ENCODE results near the gene OR2M2. TPM values are rescaled to one million over a fixed set of nuclear protein-coding genes. Genes with fewer than 3 reads are reported as not detected.

The OR2M2 gene
- total and polyA plus RNA-seq, 2 of the 4 experiments (the other 2 are of a cell fraction) = not detected

- ChIA-PET POLR2A (ENCODE audit: unreplicated experiment) (no interaction called here), CTCF (no interaction called here)
- Histone ChIP-seq H3K27me3 (ENCODE audit: control insufficient read depth, insufficient read depth, low read length) (no peaks in the 10 kb centered on the region), H2BK15ac (ENCODE audit: low read depth, low read length) (no peak overlapping the region), H3K14ac (replicated peaks; ENCODE audit: low read depth, low read length) (no peak overlapping the region), H4K20me1 (ENCODE audit: insufficient read depth, low read length) (no peaks in the 10 kb centered on the region), H3K18ac (ENCODE audit: low read depth, low read length) (no peak overlapping the region), H3K79me1 (ENCODE audit: low read depth in 1 of 2, low read length in 2 of 2) (no peaks in the 10 kb centered on the region), H2AK9ac (replicated peaks; ENCODE audit: low read depth, low read length, poor library complexity) (no peak overlapping the region), H3K4ac (ENCODE audit: low read depth, low read length) (no peak overlapping the region), H4K91ac (ENCODE audit: insufficient read depth, low read depth, low read length) (no peak overlapping the region), H2BK5ac (ENCODE audit: low read depth, low read length, poor library complexity, severe bottlenecking) (no peak overlapping the region), H3K23ac (ENCODE audit: low read depth, low read length) (no peak overlapping the region), H3K56ac (ENCODE audit: extremely low read depth, insufficient read depth, low read length) (no peak overlapping the region), H2BK20ac (ENCODE audit: low read depth, low read length) (no peak overlapping the region), H3K9me1 (ENCODE audit: insufficient read depth, low read length) (no peaks in the 10 kb centered on the region), H3K4me3 (ENCODE audit: insufficient read depth, low read depth, low read length) (no peak overlapping the region), H2BK120ac (ENCODE audit: low read depth, low read length) (no peak overlapping the region), H3K36me3 (ENCODE audit: control insufficient read depth, insufficient read depth, low read length) (no peaks in the 10 kb centered on the region), H4K8ac (ENCODE audit: low read depth in 2 of 2, low read length in 2 of 2) (no peak overlapping the region), H3K4me1 (ENCODE audit: control insufficient read depth, insufficient read depth, low read length) (no peaks in the 10 kb centered on the region), H3K9ac (ENCODE audit: low read depth, low read length) (no peak overlapping the region), H4K5ac (ENCODE audit: low read depth, low read length) (no peak overlapping the region), H3K27ac (ENCODE audit: insufficient read depth, low read length) (no peak overlapping the region), H3K9me3 (ENCODE audit: control insufficient read depth, insufficient read depth, low read length) (peaks cover 12% of the 10 kb centered on the region), H2AK5ac (ENCODE audit: low read depth, low read length) (no peak overlapping the region), H2AFZ (replicated peaks; ENCODE audit: low read length, poor library complexity) (no peak overlapping the region), H3K4me2 (ENCODE audit: low read depth, low read length) (no peak overlapping the region)
- TF ChIP-seq, protein P1, sequence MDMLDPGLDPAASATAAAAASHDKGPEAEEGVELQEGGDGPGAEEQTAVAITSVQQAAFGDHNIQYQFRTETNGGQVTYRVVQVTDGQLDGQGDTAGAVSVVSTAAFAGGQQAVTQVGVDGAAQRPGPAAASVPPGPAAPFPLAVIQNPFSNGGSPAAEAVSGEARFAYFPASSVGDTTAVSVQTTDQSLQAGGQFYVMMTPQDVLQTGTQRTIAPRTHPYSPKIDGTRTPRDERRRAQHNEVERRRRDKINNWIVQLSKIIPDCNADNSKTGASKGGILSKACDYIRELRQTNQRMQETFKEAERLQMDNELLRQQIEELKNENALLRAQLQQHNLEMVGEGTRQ (IDR thresholded peaks at IDR 0.05; ENCODE audit: low read depth, low read length) = no peak
- TF ChIP-seq CEBPB (IDR thresholded peaks at IDR 0.05; ENCODE audit: low read depth, low read length) (no peak), MAZ (IDR thresholded peaks at IDR 0.05; ENCODE audit: borderline replicate concordance, low read depth, low read length) (no peak), CHD1 (IDR thresholded peaks at IDR 0.05; ENCODE audit: low read depth, low read length) (no peak), NFE2L2 (IDR thresholded peaks at IDR 0.05; ENCODE audit: low read depth, low read length) (no peak), MAFK (IDR thresholded peaks at IDR 0.05; ENCODE audit: low read depth, low read length) (no peak), RFX5 (IDR thresholded peaks at IDR 0.05; ENCODE audit: low read depth, low read length) (no peak), CTCF (conservative IDR thresholded peaks at IDR 0.05; ENCODE audit: low read depth, low read length) (no peak), FOS (IDR thresholded peaks at IDR 0.05; ENCODE audit: low read depth, low read length) (no peak), MXI1 (IDR thresholded peaks at IDR 0.05; ENCODE audit: borderline replicate concordance, low read depth, low read length) (no peak), RAD21 (IDR thresholded peaks at IDR 0.05; ENCODE audit: low read length) (no peak)
- TF ChIP-seq, protein P2, sequence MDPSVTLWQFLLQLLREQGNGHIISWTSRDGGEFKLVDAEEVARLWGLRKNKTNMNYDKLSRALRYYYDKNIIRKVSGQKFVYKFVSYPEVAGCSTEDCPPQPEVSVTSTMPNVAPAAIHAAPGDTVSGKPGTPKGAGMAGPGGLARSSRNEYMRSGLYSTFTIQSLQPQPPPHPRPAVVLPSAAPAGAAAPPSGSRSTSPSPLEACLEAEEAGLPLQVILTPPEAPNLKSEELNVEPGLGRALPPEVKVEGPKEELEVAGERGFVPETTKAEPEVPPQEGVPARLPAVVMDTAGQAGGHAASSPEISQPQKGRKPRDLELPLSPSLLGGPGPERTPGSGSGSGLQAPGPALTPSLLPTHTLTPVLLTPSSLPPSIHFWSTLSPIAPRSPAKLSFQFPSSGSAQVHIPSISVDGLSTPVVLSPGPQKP (IDR thresholded peaks at IDR 0.05; ENCODE audit: borderline replicate concordance, low read depth, low read length) = no peak
- ATAC-seq (ENCODE audit: low read depth) (no peak), DNase-seq (no peak)
- dilution Hi-C loops (cut with HindIII; ENCODE audit: low sequenced_read_pairs, unreplicated experiment) (no loop called here), in situ Hi-C loops (cut with MboI; ENCODE audit: low sequenced_read_pairs) (no loop called here), intact Hi-C loops (cut with micrococcal nuclease) (no loop called here)
- WGBS, 2 experiments (ENCODE audit: extremely low coverage in 2 of 2, insufficient read length in 1 of 2) = 40% methylated on average over 1 of the region's 6 CpGs; no CpG with 5 or more reads in 1 of the 2 experiments
- no TSS peak for BruUV-seq (replicated peaks)
Observed at GRCh38 chr1:248152056-248152827, 22.4 kb upstream of the OR2M2 start.
